HCT116 (cell line): ENCODE measurements around the gene MYOF. TPM values are rescaled to one million over a fixed set of nuclear protein-coding genes. Genes with fewer than 3 reads are reported as not detected.
"Not testable (repeated sequence)": the region's sequence is repeated elsewhere in the genome, so short reads cannot be mapped to it uniquely, and the experiment has no call there.

ENCODE experiments used
- ATAC-seq: fragments of 200-7000 bp; cut with Tn5 transposase; 2 replicates; pipeline ENCODE4 v1.9.1; 2020; ENCODE audit warnings: mild to moderate bottlenecking, moderate library complexity
- BruUV-seq: library from RNA; stranded (reverse); fragments of 400-500 nt; replicated peaks from 2 replicates; lab custom pipeline; 2021; lab: Mats Ljungman, UMichigan
- CTCF ChIA-PET: fragments of 300-600 bp; sonication (Branson Sonifier 250); formaldehyde crosslinking; loops from one replicate; lab custom pipeline; 2021; ENCODE audit warnings: antibody characterized with exemption; lab: Charles Lee
- POLR2A ChIA-PET: fragments of 300-600, 350-600 bp; sonication (Branson Sonifier 250); formaldehyde crosslinking; loops from one replicate; lab custom pipeline; 2021; ENCODE audit warnings: antibody characterized with exemption; lab: Charles Lee
- RAD21 ChIA-PET, 2 experiments: fragments of 300-600 bp; sonication (Branson Sonifier 250); formaldehyde crosslinking; loops; one replicate each; lab custom pipeline; 2023; ENCODE audit warnings: low total read pairs in 2 of 2; ENCODE audit not compliant: uncharacterized antibody in 2 of 2, unreplicated experiment in 2 of 2, low non-redundant PET in 1 of 2; lab: Charles Lee
- DNase-seq: peaks from one replicate; pipeline ENCODE4 v3.0.0-alpha.2; 2010; ENCODE audit warnings: low read depth, low spot score
- H2AFZ ChIP-seq: fragments of 200-600 bp; shearing (Covaris generic), sonication (generic); 2 replicates; pipeline ENCODE4 v1.6.1; 2017; ENCODE audit warnings: low read depth, mixed run types, mixed read lengths, antibody characterized with exemption, low read length; ENCODE audit not compliant: poor library complexity, severe bottlenecking
- H3K27ac ChIP-seq: 2 replicates; pipeline ENCODE4 v1.5.1; 2012; ENCODE audit warnings: low read depth, low read length
- H3K27me3 ChIP-seq: fragments of 200-600 bp; sonication (generic); 2 replicates; pipeline ENCODE4 v1.6.1; 2016; ENCODE audit warnings: mixed run types, low read length, mixed read lengths; ENCODE audit not compliant: insufficient read depth
- H3K36me3 ChIP-seq, 2 experiments: fragments of 200-500 bp in 1 of 2; fragments of 200-600 bp in 1 of 2; sonication (Bioruptor generic) in 1 of 2; sonication (generic) in 1 of 2; 2 replicates each; pipeline versions ENCODE4 v1.5.1 to v1.6.1; 2014 to 2016; ENCODE audit warnings: low read length in 2 of 2, inconsistent platforms in 1 of 2, mixed read lengths in 1 of 2, mixed run types in 1 of 2; ENCODE audit not compliant: insufficient read depth in 2 of 2, control insufficient read depth in 1 of 2
- H3K4me1 ChIP-seq, 2 experiments: fragments of 200-600 bp in 1 of 2; sonication (generic) in 1 of 2; 2 replicates each; pipeline versions ENCODE4 v1.5.1 to v1.6.1; 2012 to 2017; ENCODE audit warnings: low read length in 2 of 2, inconsistent platforms in 1 of 2, mild to moderate bottlenecking in 1 of 2, mixed read lengths in 1 of 2, mixed run types in 1 of 2, moderate library complexity in 1 of 2; ENCODE audit not compliant: insufficient read depth in 2 of 2, control insufficient read depth in 1 of 2
- H3K4me2 ChIP-seq: fragments of 200-600 bp; sonication (generic); 2 replicates; pipeline ENCODE4 v1.6.1; 2017; ENCODE audit warnings: mixed run types, low read length, mixed read lengths
- H3K4me3 ChIP-seq, 2 experiments: fragments of 200-600 bp in 1 of 2; sonication (generic) in 1 of 2; replicated peaks in 1 of 2; 2 replicates each; pipeline ENCODE4 v1.5.1; 2011 to 2016; ENCODE audit warnings: low read length in 2 of 2, control low read depth in 1 of 2, low read depth in 1 of 2, mild to moderate bottlenecking in 1 of 2, mixed read lengths in 1 of 2, mixed run types in 1 of 2
- H3K79me2 ChIP-seq: fragments of 200-600 bp; sonication (generic); 2 replicates; pipeline ENCODE4 v1.6.1; 2017; ENCODE audit warnings: mild to moderate bottlenecking, mixed run types, low read length, moderate library complexity, mixed read lengths; ENCODE audit not compliant: insufficient read depth
- H3K9ac ChIP-seq: fragments of 200-600 bp; sonication (generic); 2 replicates; pipeline ENCODE4 v1.6.1; 2016; ENCODE audit warnings: low read length, mixed read lengths
- H3K9me2 ChIP-seq: fragments of 200-600 bp; sonication (generic), shearing (Covaris generic); 2 replicates; pipeline ENCODE4 v1.6.1; 2017; ENCODE audit warnings: mixed run types, mild to moderate bottlenecking, moderate library complexity; ENCODE audit not compliant: insufficient read depth
- H3K9me3 ChIP-seq, 2 experiments: fragments of 200-500 bp in 1 of 2; fragments of 200-600 bp in 1 of 2; sonication (Bioruptor generic) in 1 of 2; sonication (generic) in 1 of 2; 2 replicates each; pipeline ENCODE4 v1.6.1; 2014 to 2017; ENCODE audit warnings: low read length in 2 of 2, mixed read lengths in 2 of 2, inconsistent platforms in 1 of 2, low read depth in 1 of 2, mild to moderate bottlenecking in 1 of 2, mixed run types in 1 of 2, moderate library complexity in 1 of 2; ENCODE audit not compliant: control insufficient read depth in 1 of 2, insufficient read depth in 1 of 2
- H4K20me1 ChIP-seq: fragments of 200-600 bp; sonication (generic), shearing (Covaris generic); 2 replicates; pipeline ENCODE4 v1.6.1; 2017; ENCODE audit warnings: mixed run types, mild to moderate bottlenecking, moderate library complexity; ENCODE audit not compliant: insufficient read depth
- EGR1 ChIP-seq: IDR thresholded peaks from 2 replicates; pipeline ENCODE4 v1.6.1; 2012; ENCODE audit warnings: low read depth
- RAD21 ChIP-seq: IDR thresholded peaks from 2 replicates; pipeline ENCODE4 v1.6.1; 2012; ENCODE audit warnings: low read depth, mild to moderate bottlenecking
- SP1 ChIP-seq: IDR thresholded peaks from 2 replicates; pipeline ENCODE4 v1.6.1; 2012; ENCODE audit warnings: low read depth
- TCF7L2 ChIP-seq: IDR thresholded peaks from 2 replicates; pipeline ENCODE4 v1.7.0; 2011; ENCODE audit warnings: borderline replicate concordance, inconsistent platforms; ENCODE audit not compliant: insufficient read depth, insufficient read length; ENCODE audit errors: extremely low read depth
- ZBTB33 ChIP-seq: IDR thresholded peaks from 2 replicates; pipeline ENCODE4 v1.6.1; 2011; ENCODE audit warnings: mild to moderate bottlenecking, low read length, moderate library complexity; ENCODE audit not compliant: insufficient replicate concordance; ENCODE audit errors: extremely low read depth
- intact Hi-C: fragments of 100-400 bp; cut with micrococcal nuclease; formaldehyde crosslinking; loops from 2 replicates; pipeline ENCODE4 v1.10.0; 2022
- total RNA-seq: library from RNA; stranded (reverse); gene quantifications from one replicate; pipeline ENCODE4 v1.2.1, GENCODE V29; 2021; ENCODE audit not compliant: unreplicated experiment

The MYOF gene
- total RNA-seq, 1 experiment from 2014 or later, result 250 TPM

DNA sequence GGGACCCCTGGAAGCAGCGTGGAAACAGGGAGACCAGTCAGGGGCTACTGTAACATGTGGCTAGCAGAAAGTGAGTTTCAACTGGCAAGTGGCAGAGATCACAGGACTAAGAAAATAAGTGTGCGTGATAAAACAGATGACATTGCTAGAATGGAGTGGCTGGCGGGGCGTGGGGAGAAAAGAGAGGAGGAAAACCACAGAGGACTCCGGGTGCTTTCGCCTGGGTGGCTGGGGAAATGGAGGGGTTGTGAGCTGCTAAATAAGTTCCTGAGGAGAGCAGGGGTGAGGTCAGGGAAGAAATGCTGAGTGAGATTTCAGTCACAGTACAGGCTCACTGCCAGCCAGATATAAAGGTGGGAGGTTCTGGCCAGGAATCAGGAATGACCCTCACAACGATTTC, 166.9 kb downstream of the MYOF start:
- Histone ChIP-seq H3K4me3 (no peak overlapping the region), H3K27ac (no peak overlapping the region), H3K27me3 (no peaks in the 10 kb centered on the region), H3K4me2 (no peak overlapping the region), H3K36me3 (peaks cover 40 to 76% of the 10 kb centered on the region in 2 experiments; a peak in 3 of 4 replicates), H3K9me3 (no peaks in the 10 kb centered on the region), H3K9me2 (no peaks in the 10 kb centered on the region), H3K79me2 (no peaks in the 10 kb centered on the region), H3K4me1 (no peaks in the 10 kb centered on the region), H3K9ac (no peak overlapping the region), H2AFZ (no peak overlapping the region), H4K20me1 (no peaks in the 10 kb centered on the region)
- BruUV-seq, result no TSS peak
- CTCF ChIA-PET, result no interaction called here
- RAD21 ChIA-PET, result no interaction called here
- DNase-seq (no peak), ATAC-seq (no peak)
- TF ChIP-seq RAD21 (no peak), SP1 (no peak), TCF7L2 (no peak), ZBTB33 (no peak), EGR1 (no peak)
- POLR2A ChIA-PET, result no interaction called here
- intact Hi-C loops, result no loop called here

GRCh38 chr10:93314656-93315055, 167.5 kb downstream of the MYOF start:
- ATAC-seq, BruUV-seq, CTCF ChIA-PET, H3K9me3 ChIP-seq, H3K9ac ChIP-seq, H2AFZ ChIP-seq, intact Hi-C loops, H4K20me1 ChIP-seq, POLR2A ChIA-PET, H3K27ac ChIP-seq, RAD21 ChIA-PET, H3K9me2 ChIP-seq, H3K27me3 ChIP-seq, H3K4me2 ChIP-seq, H3K79me2 ChIP-seq, H3K4me3 ChIP-seq, DNase-seq, H3K4me1 ChIP-seq: not testable (repeated sequence)
- peaks cover 40 to 76% of the 10 kb centered on the region in 2 experiments; a peak in 3 of 4 replicates for H3K36me3 ChIP-seq
